Rectal smooth muscle tissue (tissue), 1 donor: Measurements from ENCODE around the gene KLF15.

ENCODE experiments used
- H3K27ac ChIP-seq: one replicate; pipeline ENCODE4 v1.7.0; 2013; ENCODE audit warnings: low read depth, low read length, inconsistent platforms
- H3K27me3 ChIP-seq: one replicate; pipeline ENCODE4 v1.7.0; 2013; ENCODE audit warnings: low read length; ENCODE audit not compliant: control insufficient read depth, insufficient read depth
- H3K36me3 ChIP-seq: one replicate; pipeline ENCODE4 v1.7.0; 2013; ENCODE audit warnings: low read length; ENCODE audit not compliant: control insufficient read depth, insufficient read depth
- H3K4me1 ChIP-seq: one replicate; pipeline ENCODE4 v1.7.0; 2013; ENCODE audit warnings: low read length; ENCODE audit not compliant: control insufficient read depth, insufficient read depth
- H3K4me3 ChIP-seq: one replicate; pipeline ENCODE4 v1.7.0; 2013; ENCODE audit warnings: low read length
- H3K9ac ChIP-seq: one replicate; pipeline ENCODE4 v1.7.0; 2013; ENCODE audit warnings: low read length

The KLF15 gene

GRCh38 chr3:126293370-126294082 lies 63.7 kb downstream of the KLF15 start:
- no peak overlapping the region for H3K4me3 ChIP-seq
- H3K4me1 ChIP-seq: no peaks in the 10 kb centered on the region
- peaks cover 2% of the 10 kb centered on the region for H3K27me3 ChIP-seq
- H3K36me3 ChIP-seq: no peaks in the 10 kb centered on the region
- H3K9ac ChIP-seq: no peak overlapping the region
- no peak overlapping the region for H3K27ac ChIP-seq
